ENCODE measurements around the gene APP. TPM values are rescaled to one million over a fixed set of nuclear protein-coding genes. Genes with fewer than 3 reads are reported as not detected.

The APP gene
- total RNA-seq, 3 donors from 2014 or later (not counting 1 experiment from before 2014, with no cell fraction given): 5.1 to 10.6 (median 7.8) TPM

- no peaks in the 10 kb centered on the region for H3K36me3 Mint-ChIP-seq
Observed at GRCh38 chr21:25974964-25975363, 195.6 kb downstream of the APP start.

GRCh38 chr21:25970254-25970930 lies 200.2 kb downstream of the APP start:
- DNase-seq (no peak), ATAC-seq (no peak)
- intact Hi-C loops (cut with micrococcal nuclease): no loop called here
- Histone ChIP-seq H3K27me3 (ENCODE audit: control insufficient read depth, insufficient read depth, low read length) (no peaks in the 10 kb centered on the region), H3K9me3 (ENCODE audit: control insufficient read depth, insufficient read depth, low read length) (no peaks in the 10 kb centered on the region), H3K36me3 (ENCODE audit: control insufficient read depth, insufficient read depth, low read length) (no peaks in the 10 kb centered on the region), H3K4me1 (ENCODE audit: control insufficient read depth, insufficient read depth, low read length) (peaks cover 4% of the 10 kb centered on the region), H3K27ac (ENCODE audit: low read length) (no peak overlapping the region), H3K4me3 (ENCODE audit: low read length) (no peak overlapping the region)
- 87% methylated on average over 14 of the region's 15 CpGs for WGBS (ENCODE audit: insufficient coverage)
- no peaks in the 10 kb centered on the region for H3K36me3 Mint-ChIP-seq
- no peak overlapping the region for H3K4me3 Mint-ChIP-seq
- H3K27ac Mint-ChIP-seq: no peak overlapping the region
- H3K4me1 Mint-ChIP-seq: peaks cover 0 to 5% of the 10 kb centered on the region in 2 donors
- H3K9me3 Mint-ChIP-seq: peaks cover 0 to 2% of the 10 kb centered on the region in 2 donors
- no peak for TF ChIP-seq CTCF (IDR thresholded peaks at IDR 0.05)
- peaks cover 0 to 4% of the 10 kb centered on the region in 2 donors for H3K27me3 Mint-ChIP-seq (ENCODE audit: low read depth in 2 of 2)

More at GRCh38 chr21:25974964-25975363, 195.6 kb downstream of the APP start:
- intact Hi-C loops (cut with micrococcal nuclease): no loop called here
- Mint-ChIP-seq H3K4me3 (no peak overlapping the region), H3K27me3 (ENCODE audit: low read depth in 2 of 2) (peaks cover 0 to 4% of the 10 kb centered on the region in 2 donors), H3K27ac (no peak overlapping the region), H3K4me1 (no peaks in the 10 kb centered on the region), H3K9me3 (peaks cover 0 to 2% of the 10 kb centered on the region in 2 donors)
- no peak overlapping the region for H3K4me3 ChIP-seq (ENCODE audit: low read length)
- H3K9me3 ChIP-seq (ENCODE audit: control insufficient read depth, insufficient read depth, low read length): no peaks in the 10 kb centered on the region
- ATAC-seq (no peak), DNase-seq (no peak)
- 96% methylated on average over 8 of the region's 8 CpGs for WGBS (ENCODE audit: insufficient coverage)
- no peaks in the 10 kb centered on the region for H3K4me1 ChIP-seq (ENCODE audit: control insufficient read depth, insufficient read depth, low read length)
- H3K27me3 ChIP-seq (ENCODE audit: control insufficient read depth, insufficient read depth, low read length): no peaks in the 10 kb centered on the region
- H3K27ac ChIP-seq (ENCODE audit: low read length): no peak overlapping the region
- TF ChIP-seq CTCF (IDR thresholded peaks at IDR 0.05): no peak
- no peaks in the 10 kb centered on the region for H3K36me3 ChIP-seq (ENCODE audit: control insufficient read depth, insufficient read depth, low read length)

GRCh38 chr21:25967901-25968438 lies 202.6 kb downstream of the APP start:
- Histone ChIP-seq H3K9me3 (ENCODE audit: control insufficient read depth, insufficient read depth, low read length) (no peaks in the 10 kb centered on the region), H3K4me3 (ENCODE audit: low read length) (no peak overlapping the region), H3K27me3 (ENCODE audit: control insufficient read depth, insufficient read depth, low read length) (no peaks in the 10 kb centered on the region), H3K36me3 (ENCODE audit: control insufficient read depth, insufficient read depth, low read length) (no peaks in the 10 kb centered on the region), H3K27ac (ENCODE audit: low read length) (peak overlapping the region; percentile 39), H3K4me1 (ENCODE audit: control insufficient read depth, insufficient read depth, low read length) (peaks cover 4% of the 10 kb centered on the region)
- Mint-ChIP-seq H3K4me3 (no peak overlapping the region), H3K27me3 (ENCODE audit: low read depth in 2 of 2) (peaks cover 0 to 4% of the 10 kb centered on the region in 2 donors), H3K9me3 (peaks cover 0 to 2% of the 10 kb centered on the region in 2 donors), H3K36me3 (no peaks in the 10 kb centered on the region), H3K27ac (no peak overlapping the region), H3K4me1 (peaks cover 0 to 5% of the 10 kb centered on the region in 2 donors)
- ATAC-seq (peak in 2 of 3 donors; percentile 34 to 76), DNase-seq (peak in 1 of 2 donors; percentile 10)
- WGBS (ENCODE audit: insufficient coverage): 65% methylated on average over 1 of the region's 4 CpGs
- intact Hi-C loops (cut with micrococcal nuclease): no loop called here
- no peak for TF ChIP-seq CTCF (IDR thresholded peaks at IDR 0.05)
